ENCODE results near the gene DPYSL3. TPM values are rescaled to one million over a fixed set of nuclear protein-coding genes. Genes with fewer than 3 reads are reported as not detected.

Gene DPYSL3
- total RNA-seq, 1 donor from 2014 or later, result 414 TPM

- TF ChIP-seq EZH2 (IDR thresholded peaks at IDR 0.05) (no peak), EZH2phosphoT487 (IDR thresholded peaks at IDR 0.05) (no peak), CTCF (IDR thresholded peaks at IDR 0.05) (no peak)
- Mint-ChIP-seq H3K9me3 (peaks cover 2% of the 10 kb centered on the region), H3K27me3 (ENCODE audit: insufficient read depth, low read depth) (no peaks in the 10 kb centered on the region), H3K4me3 (no peak overlapping the region), H3K4me1 (no peaks in the 10 kb centered on the region), H3K27ac (no peak overlapping the region), H3K36me3 (no peaks in the 10 kb centered on the region)
- H3F3A ChIP-seq (ENCODE audit: low read depth), result no peaks in the 10 kb centered on the region
- H3K36me3 ChIP-seq, result no peaks in the 10 kb centered on the region
- no peak overlapping the region for H3K9ac ChIP-seq
- H3K4me2 ChIP-seq, result no peak overlapping the region
- no peaks in the 10 kb centered on the region for H3K9me3 ChIP-seq (ENCODE audit: low read depth)
- no peak overlapping the region for H2AFZ ChIP-seq (replicated peaks)
- H3K27me3 ChIP-seq, result no peaks in the 10 kb centered on the region
- H3K27ac ChIP-seq, result no peak overlapping the region
- no peak for DNase-seq (ENCODE audit: low spot score)
- H3K79me2 ChIP-seq (ENCODE audit: low read depth), result no peaks in the 10 kb centered on the region
- no peak overlapping the region for H3K4me3 ChIP-seq
- H4K20me1 ChIP-seq (ENCODE audit: low read depth), result no peaks in the 10 kb centered on the region
- H3K4me1 ChIP-seq, result no peaks in the 10 kb centered on the region
Observed at GRCh38 chr5:147348451-147348850, 161.4 kb downstream of the DPYSL3 start.

GRCh38 chr5:147348046-147348445, 161.8 kb downstream of the DPYSL3 start:
- no peak overlapping the region for H3K27ac Mint-ChIP-seq
- H3K4me2 ChIP-seq, result no peak overlapping the region
- no peaks in the 10 kb centered on the region for H3K36me3 ChIP-seq
- no peak for DNase-seq (ENCODE audit: low spot score)
- no peaks in the 10 kb centered on the region for H3K36me3 Mint-ChIP-seq
- H3K4me1 ChIP-seq, result no peaks in the 10 kb centered on the region
- H3F3A ChIP-seq (ENCODE audit: low read depth), result no peaks in the 10 kb centered on the region
- no peaks in the 10 kb centered on the region for H3K9me3 ChIP-seq (ENCODE audit: low read depth)
- H2AFZ ChIP-seq (replicated peaks), result no peak overlapping the region
- H3K79me2 ChIP-seq (ENCODE audit: low read depth), result no peaks in the 10 kb centered on the region
- no peaks in the 10 kb centered on the region for H4K20me1 ChIP-seq (ENCODE audit: low read depth)
- no peaks in the 10 kb centered on the region for H3K27me3 Mint-ChIP-seq (ENCODE audit: insufficient read depth, low read depth)
- H3K27me3 ChIP-seq, result no peaks in the 10 kb centered on the region
- no peak for TF ChIP-seq EZH2phosphoT487 (IDR thresholded peaks at IDR 0.05)
- no peak for TF ChIP-seq EZH2 (IDR thresholded peaks at IDR 0.05)
- no peak for TF ChIP-seq CTCF (IDR thresholded peaks at IDR 0.05)
- no peak overlapping the region for H3K27ac ChIP-seq
- no peak overlapping the region for H3K4me3 ChIP-seq
- H3K9me3 Mint-ChIP-seq, result peaks cover 2% of the 10 kb centered on the region
- no peaks in the 10 kb centered on the region for H3K4me1 Mint-ChIP-seq
- H3K9ac ChIP-seq, result no peak overlapping the region
- H3K4me3 Mint-ChIP-seq, result no peak overlapping the region

GRCh38 chr5:147346006-147346561, 163.8 kb downstream of the DPYSL3 start:
- Mint-ChIP-seq H3K4me3 (no peak overlapping the region), H3K9me3 (no peaks in the 10 kb centered on the region), H3K4me1 (no peaks in the 10 kb centered on the region), H3K36me3 (no peaks in the 10 kb centered on the region), H3K27ac (no peak overlapping the region), H3K27me3 (ENCODE audit: insufficient read depth, low read depth) (no peaks in the 10 kb centered on the region)
- Histone ChIP-seq H2AFZ (replicated peaks) (no peak overlapping the region), H3K4me2 (no peak overlapping the region), H3K9me3 (ENCODE audit: low read depth) (no peaks in the 10 kb centered on the region), H3K79me2 (ENCODE audit: low read depth) (no peaks in the 10 kb centered on the region), H3K27me3 (no peaks in the 10 kb centered on the region), H3F3A (ENCODE audit: low read depth) (no peaks in the 10 kb centered on the region), H4K20me1 (ENCODE audit: low read depth) (no peaks in the 10 kb centered on the region), H3K4me3 (no peak overlapping the region), H3K36me3 (no peaks in the 10 kb centered on the region), H3K9ac (no peak overlapping the region), H3K27ac (no peak overlapping the region), H3K4me1 (no peaks in the 10 kb centered on the region)
- peak; percentile 7 for DNase-seq (ENCODE audit: low spot score)
- no peak for TF ChIP-seq EZH2 (IDR thresholded peaks at IDR 0.05)
- TF ChIP-seq CTCF (IDR thresholded peaks at IDR 0.05), result peak; percentile 30

Measured in neural progenitor cell (in vitro differentiated cells).